ENCODE data around the gene RAB3GAP2. TPM values are rescaled to one million over a fixed set of nuclear protein-coding genes. Genes with fewer than 3 reads are reported as not detected.
"Not testable (repeated sequence)": the region's sequence is repeated elsewhere in the genome, so short reads cannot be mapped to it uniquely, and the experiment has no call there.

The RAB3GAP2 gene
- total and polyA plus RNA-seq, 12 donors: 8.0 to 45.0 (median 30.0) TPM

DNA sequence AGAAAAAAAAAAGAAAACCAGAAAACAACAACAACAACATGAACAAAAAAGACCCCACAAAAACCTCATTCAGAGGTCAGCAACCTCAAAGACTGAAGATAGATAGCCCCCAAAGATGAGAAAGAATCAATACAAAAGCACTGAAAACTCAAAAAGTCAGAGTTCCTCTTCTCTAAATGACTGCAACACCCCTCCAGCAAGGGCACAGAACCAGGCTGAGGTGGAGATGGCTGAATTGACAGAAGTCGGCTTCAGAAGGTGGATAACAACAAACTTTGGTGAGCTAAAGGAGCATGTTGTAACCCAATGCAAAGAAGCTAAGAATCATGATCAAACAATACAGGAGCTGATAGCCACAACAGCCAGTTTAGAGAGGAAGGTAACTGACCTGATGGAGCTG lies 17.0 kb downstream of the RAB3GAP2 start:
- Histone ChIP-seq H3K27ac (no peak overlapping the region), H3K4me1 (replicated peaks in 1 of 2) (no peaks in the 10 kb centered on the region), H3K9me3 (replicated peaks in 1 of 3) (no peaks in the 10 kb centered on the region), H3K27me3 (no peaks in the 10 kb centered on the region), H3K4me3 (no peak overlapping the region), H3K36me3 (replicated peaks in 1 of 2) (peaks cover 0 to 6% of the 10 kb centered on the region in 2 donors)
- intact Hi-C loops (cut with DNase I): no loop called here
- 88 to 100% (median 93%) methylated on average over 1 of the region's 1 CpG for WGBS, 4 donors
- no peak for TF ChIP-seq POLR2A (IDR thresholded peaks at IDR 0.05)
- TF ChIP-seq CTCF (IDR thresholded peaks at IDR 0.05): no peak
- DNase-seq: no peak

- H3K27me3 ChIP-seq; H3K4me3 ChIP-seq; DNase-seq; H3K27ac ChIP-seq; H3K4me1 ChIP-seq (replicated peaks in 1 of 2); intact Hi-C loops (cut with DNase I); H3K36me3 ChIP-seq (replicated peaks in 1 of 2): not testable (repeated sequence)
- WGBS, 4 donors: 95 to 99% (median 98%) methylated on average over 12 of the region's 12 CpGs
- peaks cover 0 to 12% (median 0%) of the 10 kb centered on the region in 3 donors for H3K9me3 ChIP-seq (replicated peaks in 1 of 3)
Observed at GRCh38 chr1:220253290-220253689, 19.0 kb downstream of the RAB3GAP2 start.

DNA sequence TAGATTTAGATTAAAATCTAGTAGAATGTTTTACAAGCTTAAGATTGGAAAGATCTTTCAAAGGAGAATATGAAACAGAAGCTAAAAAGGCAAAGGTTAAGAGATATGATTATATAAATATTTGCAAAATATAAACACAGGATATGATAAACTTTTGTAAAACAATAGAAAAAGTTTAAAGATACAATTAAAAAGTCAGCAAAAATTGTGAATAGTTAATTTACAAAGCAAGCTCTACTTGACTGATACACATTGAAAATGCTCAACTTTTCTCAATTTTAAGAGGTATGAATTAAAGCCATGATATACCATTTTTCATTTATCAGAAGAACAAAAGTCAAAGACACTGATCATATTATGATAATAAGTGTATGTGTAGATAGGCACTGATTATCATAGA lies 21.0 kb downstream of the RAB3GAP2 start:
- H3K4me3 ChIP-seq: no peak overlapping the region
- no peak for DNase-seq
- no peak overlapping the region for H3K27ac ChIP-seq
- TF ChIP-seq POLR2A (IDR thresholded peaks at IDR 0.05) (no peak), CTCF (IDR thresholded peaks at IDR 0.05) (no peak)
- H3K4me1 ChIP-seq (replicated peaks in 1 of 2): no peaks in the 10 kb centered on the region
- no peaks in the 10 kb centered on the region for H3K27me3 ChIP-seq
- peaks cover 0 to 12% (median 0%) of the 10 kb centered on the region in 3 donors for H3K9me3 ChIP-seq (replicated peaks in 1 of 3)
- intact Hi-C loops (cut with DNase I): no loop called here
- H3K36me3 ChIP-seq (replicated peaks in 1 of 2): peaks cover 0 to 6% of the 10 kb centered on the region in 2 donors

DNA sequence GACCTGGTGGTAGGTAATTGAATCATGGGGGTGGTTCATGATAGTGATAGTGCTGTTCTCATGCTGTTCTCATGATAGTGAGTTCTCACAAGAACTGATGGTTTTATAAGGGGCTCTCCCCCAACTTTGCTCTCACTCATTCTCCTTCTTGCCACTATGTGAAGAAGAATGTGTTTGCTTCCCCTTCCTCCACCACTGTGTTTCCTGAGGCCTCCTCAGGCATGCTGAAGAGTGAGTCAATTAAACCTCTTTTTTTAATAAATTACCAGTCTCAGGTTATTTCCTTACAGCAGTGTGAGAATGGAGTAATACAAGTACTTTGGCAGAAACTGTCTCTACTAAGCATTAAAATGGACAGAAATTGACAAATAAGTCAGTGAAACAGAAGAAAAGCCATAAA lies 21.6 kb downstream of the RAB3GAP2 start:
- DNase-seq: no peak
- H3K4me1 ChIP-seq (replicated peaks in 1 of 2): no peaks in the 10 kb centered on the region
- intact Hi-C loops (cut with DNase I): no loop called here
- TF ChIP-seq POLR2A (IDR thresholded peaks at IDR 0.05) (no peak), CTCF (IDR thresholded peaks at IDR 0.05) (no peak)
- peaks cover 0 to 12% (median 0%) of the 10 kb centered on the region in 3 donors for H3K9me3 ChIP-seq (replicated peaks in 1 of 3)
- H3K27me3 ChIP-seq: no peaks in the 10 kb centered on the region
- peaks cover 0 to 6% of the 10 kb centered on the region in 2 donors for H3K36me3 ChIP-seq (replicated peaks in 1 of 2)
- no peak overlapping the region for H3K4me3 ChIP-seq
- no peak overlapping the region for H3K27ac ChIP-seq

DNA sequence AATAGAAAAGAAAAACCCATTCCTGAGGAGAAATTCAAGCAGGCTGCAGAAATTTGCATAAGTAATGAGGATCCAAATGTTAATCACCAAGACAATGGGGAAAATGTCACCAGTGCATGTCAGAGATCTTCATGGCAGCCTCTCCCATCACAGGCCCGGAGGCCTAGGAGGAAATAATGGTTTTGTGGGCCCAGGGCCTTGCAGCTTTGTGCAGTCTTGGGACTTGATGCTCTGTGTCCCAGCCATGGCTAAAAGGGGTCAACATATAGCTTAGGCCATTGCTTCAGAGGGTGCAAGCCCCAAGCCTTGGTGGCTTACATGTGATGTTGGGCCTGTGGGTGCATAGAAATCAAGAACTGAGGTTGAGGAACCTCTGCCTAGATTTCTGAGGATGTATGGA lies 22.7 kb downstream of the RAB3GAP2 start:
- WGBS, 4 donors: 94 to 100% (median 99%) methylated on average over 1 of the region's 1 CpG
- H3K36me3 ChIP-seq (replicated peaks in 1 of 2): peaks cover 0 to 6% of the 10 kb centered on the region in 2 donors
- H3K27ac ChIP-seq: no peak overlapping the region
- H3K4me1 ChIP-seq (replicated peaks in 1 of 2): no peaks in the 10 kb centered on the region
- H3K4me3 ChIP-seq: no peak overlapping the region
- intact Hi-C loops (cut with DNase I): no loop called here
- H3K27me3 ChIP-seq: no peaks in the 10 kb centered on the region
- no peak for TF ChIP-seq CTCF (IDR thresholded peaks at IDR 0.05)
- TF ChIP-seq POLR2A (IDR thresholded peaks at IDR 0.05): no peak
- H3K9me3 ChIP-seq (replicated peaks in 1 of 3): peaks cover 0 to 12% (median 0%) of the 10 kb centered on the region in 3 donors
- DNase-seq: no peak

GRCh38 chr1:220248715-220249265 lies 23.5 kb downstream of the RAB3GAP2 start:
- DNase-seq; H3K27me3 ChIP-seq; H3K36me3 ChIP-seq (replicated peaks in 1 of 2); H3K4me3 ChIP-seq; H3K27ac ChIP-seq; intact Hi-C loops (cut with DNase I); H3K4me1 ChIP-seq (replicated peaks in 1 of 2): not testable (repeated sequence)
- 96 to 100% (median 99%) methylated on average over 3 of the region's 3 CpGs for whole genome bisulfite sequencing, 4 donors
- peaks cover 0 to 12% (median 0%) of the 10 kb centered on the region in 3 donors for H3K9me3 ChIP-seq (replicated peaks in 1 of 3)

DNA sequence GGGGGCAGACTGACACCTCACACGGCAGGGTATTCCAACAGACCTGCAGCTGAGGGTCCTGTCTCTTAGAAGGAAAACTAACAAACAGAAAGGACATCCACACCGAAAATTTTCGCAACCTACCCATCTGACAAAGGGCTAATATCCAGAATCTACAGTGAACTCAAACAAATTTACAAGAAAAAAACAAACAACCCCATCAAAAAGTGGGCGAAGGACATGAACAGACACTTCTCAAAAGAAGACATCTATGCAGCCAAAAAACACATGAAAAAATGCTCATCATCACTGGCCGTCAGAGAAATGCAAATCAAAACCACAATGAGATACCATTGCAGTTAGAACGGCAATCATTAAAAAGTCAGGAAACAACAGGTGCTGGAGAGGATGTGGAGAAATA lies 26.4 kb downstream of the RAB3GAP2 start:
- H3K4me1 ChIP-seq (replicated peaks in 1 of 2); H3K27me3 ChIP-seq; DNase-seq; H3K27ac ChIP-seq; intact Hi-C loops (cut with DNase I); H3K36me3 ChIP-seq (replicated peaks in 1 of 2); H3K4me3 ChIP-seq: not testable (repeated sequence)
- 87 to 97% (median 93%) methylated on average over 5 to 6 of the region's 6 CpGs for WGBS, 4 donors
- peaks cover 0 to 12% (median 2%) of the 10 kb centered on the region in 3 donors for H3K9me3 ChIP-seq (replicated peaks in 1 of 3)
